Astrocyte of the spinal cord (primary cell): Measurements from ENCODE around the gene PIEZO1.

Experiments
- DNase-seq: peaks from one replicate; pipeline ENCODE4 v3.0.0; 2011; ENCODE audit warnings: low read depth, low spot score
- H3K4me3 ChIP-seq: 2 replicates; pipeline ENCODE4 v1.5.1; 2011; ENCODE audit warnings: low read depth, mild to moderate bottlenecking, low read length, moderate library complexity
- CTCF ChIP-seq: IDR thresholded peaks from 2 replicates; pipeline ENCODE4 v1.5.1; 2012; ENCODE audit warnings: low read depth, mild to moderate bottlenecking, low read length, inconsistent platforms
- in situ Hi-C: cut with HindIII; loops from 2 replicates; pipeline ENCODE4 v1.10.0; 2017; ENCODE audit warnings: low sequenced_read_pairs

Gene PIEZO1

DNA sequence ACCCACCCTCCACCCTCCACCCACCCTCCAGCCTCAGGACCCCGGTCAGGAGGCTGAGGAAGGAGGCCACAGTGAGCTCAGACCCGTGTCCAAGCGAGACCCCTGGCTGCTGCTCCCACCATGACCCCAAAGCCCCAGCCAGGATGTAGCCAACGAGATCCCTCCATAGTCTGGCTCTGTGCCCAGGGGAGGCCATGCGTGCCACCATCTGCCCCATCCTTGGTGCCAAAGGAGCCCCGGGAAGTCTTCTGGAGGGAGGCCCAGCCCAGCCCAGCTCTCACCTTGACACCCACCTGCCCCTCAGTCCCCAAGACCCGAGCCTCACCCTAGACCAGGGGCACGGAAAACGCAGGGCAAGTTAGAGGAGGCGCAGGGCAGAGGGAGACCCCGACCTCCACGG is 34.2 kb downstream of the PIEZO1 start:
- TF ChIP-seq CTCF = no peak
- no peak for DNase-seq
- in situ Hi-C loops = no loop called here
- no peak overlapping the region for H3K4me3 ChIP-seq

DNA sequence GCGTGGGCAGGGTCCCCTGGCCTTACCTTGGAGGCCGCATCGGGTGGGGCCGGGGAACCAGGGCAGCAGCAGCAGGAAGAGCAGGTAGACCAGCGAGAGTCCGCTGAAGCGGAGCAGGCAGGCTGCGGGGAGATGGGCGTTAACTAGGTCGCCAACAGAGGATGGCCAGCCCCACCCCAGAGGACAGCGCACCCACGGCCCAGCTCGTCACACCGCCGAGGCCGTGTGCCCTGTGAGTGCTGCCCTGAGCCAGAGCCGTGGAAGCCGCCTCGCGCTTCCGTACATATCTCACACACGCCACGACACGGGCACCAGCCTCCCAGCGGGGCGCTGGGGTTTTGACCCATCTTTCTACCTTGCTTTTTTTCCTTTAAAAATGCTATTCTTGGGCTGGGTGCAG is 35.7 kb downstream of the PIEZO1 start:
- TF ChIP-seq CTCF = no peak
- in situ Hi-C loops = no loop called here
- DNase-seq = no peak
- no peak overlapping the region for H3K4me3 ChIP-seq

DNA sequence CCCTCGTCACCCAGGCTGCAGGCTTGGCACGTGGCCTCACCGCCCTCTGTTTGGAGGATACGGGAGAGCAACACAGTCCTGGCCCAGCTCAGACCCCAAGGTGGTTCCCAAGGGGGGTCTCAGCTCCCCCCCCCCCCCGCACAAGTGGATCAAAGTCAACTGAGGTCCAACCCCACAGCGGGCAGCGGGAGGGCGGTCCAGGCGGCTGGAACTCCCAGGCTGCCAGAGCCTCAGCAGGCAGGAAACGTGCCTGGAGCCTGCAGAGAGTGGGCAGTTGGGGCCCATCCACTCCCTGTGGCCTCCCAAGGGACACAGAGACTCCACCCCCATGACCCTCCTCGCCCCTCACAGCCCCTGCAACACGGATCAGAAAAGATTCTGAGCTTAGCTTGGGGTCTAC is 36.7 kb downstream of the PIEZO1 start:
- DNase-seq = no peak
- no peak for TF ChIP-seq CTCF
- H3K4me3 ChIP-seq = no peak overlapping the region
- in situ Hi-C loops = no loop called here

DNA sequence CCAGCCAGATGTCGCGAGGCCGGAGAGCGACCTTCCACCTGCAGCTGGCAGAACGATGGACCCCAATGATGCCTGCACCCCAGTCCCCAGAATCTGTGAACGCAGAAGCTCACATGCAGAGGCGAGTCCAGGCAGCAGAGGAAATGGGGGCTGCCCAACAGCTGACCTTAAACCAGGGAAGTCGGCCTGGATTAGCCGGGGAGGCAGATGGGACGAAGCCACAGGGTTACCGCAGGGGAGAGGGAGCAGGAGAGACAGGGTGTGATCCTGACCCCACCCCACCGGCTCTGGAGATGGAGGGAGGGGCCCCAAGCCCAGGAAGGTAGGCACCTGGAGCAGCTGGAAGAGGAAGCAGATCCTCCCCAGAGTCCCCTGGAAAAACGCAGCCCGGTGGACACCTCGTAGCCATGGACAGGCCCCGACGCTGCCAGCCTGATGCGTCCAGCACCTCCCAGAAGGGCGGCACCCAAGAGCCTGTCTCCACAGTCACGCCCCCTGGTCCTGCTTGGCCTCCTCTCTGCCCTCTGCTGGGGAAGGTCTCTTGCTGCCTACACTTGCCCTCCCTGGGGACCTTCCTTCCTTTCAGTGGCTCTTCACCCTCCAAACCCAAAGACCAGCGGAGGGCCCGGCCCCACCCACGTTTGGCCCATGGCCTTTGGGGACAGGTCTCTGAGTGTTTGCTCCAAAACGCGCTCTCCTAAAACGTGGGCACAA is 37.3 kb downstream of the PIEZO1 start:
- no peak overlapping the region for H3K4me3 ChIP-seq
- peak; percentile 25 for TF ChIP-seq CTCF
- in situ Hi-C loops = no loop called here
- no peak for DNase-seq

GRCh38 chr16:88746506-88746905 is 38.5 kb downstream of the PIEZO1 start:
- DNase-seq = no peak
- no peak overlapping the region for H3K4me3 ChIP-seq
- in situ Hi-C loops = no loop called here
- TF ChIP-seq CTCF = no peak

DNA sequence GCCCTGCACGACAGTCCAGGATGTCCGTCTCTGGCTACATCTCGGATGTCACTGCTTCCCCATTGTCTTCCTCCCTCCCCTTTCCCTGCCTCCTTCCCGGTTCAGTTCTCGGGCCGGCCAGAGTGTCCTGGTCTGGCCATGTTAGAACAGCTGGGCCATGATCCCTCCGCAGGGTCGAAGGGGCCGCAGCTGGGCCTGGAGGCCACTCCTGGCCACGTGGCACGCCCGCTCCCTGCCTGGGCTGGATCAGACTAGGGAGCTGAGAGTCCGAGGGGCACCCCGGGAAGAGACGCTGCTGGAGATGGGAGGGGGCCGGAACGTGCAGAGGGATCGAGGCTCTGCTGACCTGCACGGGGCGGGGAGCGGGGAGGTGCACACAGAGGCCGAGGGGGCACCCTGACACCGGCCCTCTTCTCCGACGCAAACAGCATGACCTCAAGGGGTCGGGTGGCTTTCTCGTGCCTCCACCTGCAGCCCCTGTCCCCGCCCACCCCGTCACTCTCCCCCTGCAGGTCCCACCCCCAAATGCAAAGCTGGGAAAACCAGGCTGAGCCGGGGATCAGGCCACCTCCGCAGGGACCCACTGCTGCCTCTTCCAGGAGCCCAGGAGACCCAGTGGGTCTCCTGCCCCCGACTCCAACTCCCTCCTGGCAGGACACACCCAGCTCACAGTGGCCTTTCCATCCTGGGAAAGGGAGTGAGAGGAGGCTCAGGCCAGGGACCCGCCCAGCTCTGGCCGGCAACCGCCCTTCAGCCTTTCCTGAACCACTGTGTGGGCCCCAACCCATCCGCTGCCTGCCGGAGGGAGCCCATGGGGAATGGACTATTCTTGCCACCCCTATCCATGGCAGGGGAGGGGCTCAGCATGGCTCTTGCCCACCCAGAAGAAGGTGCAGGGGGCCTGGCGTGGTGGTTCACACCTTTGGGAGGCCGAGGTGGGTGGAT is 40.2 kb downstream of the PIEZO1 start:
- in situ Hi-C loops = no loop called here
- no peak overlapping the region for H3K4me3 ChIP-seq
- DNase-seq = no peak
- TF ChIP-seq CTCF = no peak
